ENCODE results near the gene PCF11. TPM values are rescaled to one million over a fixed set of nuclear protein-coding genes. Genes with fewer than 3 reads are reported as not detected.
"Not testable (repeated sequence)": the region's sequence is repeated elsewhere in the genome, so short reads cannot be mapped to it uniquely, and the experiment has no call there.

PCF11 gene
- 10.8 and 22.3 TPM in 2 replicates for total RNA-seq (2014; rRNA removed; shearing (Covaris generic))

GRCh38 chr11:83156996-83157593 is at the start of gene PCF11:
PCF11 (plus strand) TSS chr11:83157131; CDS start chr11:83157440, 309 bp downstream.
- in situ Hi-C loops (cut with HindIII; ENCODE audit: low sequenced_read_pairs), result no loop called here
- no peak for DNase-seq (ENCODE audit: low spot score)

DNA sequence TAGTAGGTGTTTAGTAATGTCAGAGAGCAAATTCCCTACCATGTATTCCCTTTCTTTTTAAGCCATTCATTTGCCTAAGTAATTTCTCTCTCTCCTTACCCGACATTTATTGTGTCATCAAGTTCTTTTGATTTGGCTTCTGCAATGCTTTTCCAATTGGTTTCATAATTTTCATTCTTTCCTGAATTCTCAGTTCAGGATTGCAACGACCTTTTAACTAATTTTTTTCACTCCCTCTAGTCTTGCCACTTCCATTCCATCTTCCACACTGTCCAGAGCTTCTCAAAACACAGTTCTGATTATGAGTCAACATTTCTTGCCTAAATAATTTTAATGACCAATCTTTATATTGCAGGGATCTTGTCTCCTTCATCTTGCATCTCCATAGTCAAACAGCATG is 44.0 kb upstream of the PCF11 start:
- in situ Hi-C loops (cut with HindIII; ENCODE audit: low sequenced_read_pairs), result no loop called here
- DNase-seq (ENCODE audit: low spot score), result no peak

DNA sequence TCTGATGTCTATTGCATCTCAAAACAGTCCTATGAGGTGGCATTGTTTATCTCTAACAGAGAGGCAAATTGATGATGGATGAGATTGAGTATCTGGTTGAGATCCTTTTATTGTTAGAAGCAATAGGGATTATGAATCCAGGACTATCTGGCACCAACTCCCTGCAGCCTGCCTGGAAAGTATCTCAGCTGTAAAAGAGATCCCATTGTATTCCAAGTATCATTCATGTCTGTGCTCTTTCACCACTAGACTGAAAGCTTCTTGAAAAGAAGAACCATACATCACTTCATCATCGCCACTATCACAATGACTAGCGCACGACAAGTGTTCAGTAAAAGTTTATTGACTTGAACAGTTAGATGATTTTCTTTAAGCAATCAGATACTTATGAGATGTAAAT is 41.9 kb upstream of the PCF11 start:
- in situ Hi-C loops (cut with HindIII; ENCODE audit: low sequenced_read_pairs), result no loop called here

GRCh38 chr11:83115551-83115950 is 41.4 kb upstream of the PCF11 start:
- in situ Hi-C loops (cut with HindIII; ENCODE audit: low sequenced_read_pairs), result no loop called here
- no peak for DNase-seq (ENCODE audit: low spot score)

More for the DNA sequence above, 41.9 kb upstream of the PCF11 start:
- no peak for DNase-seq (ENCODE audit: low spot score)

DNA sequence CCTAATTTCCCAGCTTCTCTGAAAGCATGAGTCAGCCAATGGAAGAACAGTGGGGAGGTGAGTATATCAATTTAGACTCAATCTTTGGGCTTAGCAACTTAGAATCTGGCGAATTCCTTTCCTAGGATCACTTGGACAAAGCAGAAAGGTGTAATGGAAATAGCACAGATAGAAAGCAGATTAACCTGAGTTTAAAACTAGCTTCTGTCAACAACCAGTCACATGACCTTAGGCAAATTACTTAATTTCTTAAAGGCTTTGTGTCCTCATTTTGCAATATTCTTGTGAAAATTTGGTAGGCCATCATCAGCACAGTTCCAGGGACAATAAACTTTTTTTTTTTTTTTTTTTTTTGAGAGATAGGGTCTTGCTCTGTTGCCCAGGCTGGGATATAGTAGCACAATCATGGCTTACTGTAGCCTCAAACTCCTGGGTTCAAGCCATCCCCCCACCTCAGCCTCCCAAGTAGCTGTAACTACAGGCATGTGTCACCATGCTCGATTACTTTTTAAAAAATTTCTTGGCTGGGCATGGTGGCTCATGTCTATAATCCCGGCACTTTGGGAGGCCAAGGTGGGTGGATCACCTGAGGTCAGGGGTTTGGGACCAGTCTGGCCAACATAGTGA is 40.8 kb upstream of the PCF11 start:
- DNase-seq (ENCODE audit: low spot score), result no peak
- in situ Hi-C loops (cut with HindIII; ENCODE audit: low sequenced_read_pairs), result no loop called here

DNA sequence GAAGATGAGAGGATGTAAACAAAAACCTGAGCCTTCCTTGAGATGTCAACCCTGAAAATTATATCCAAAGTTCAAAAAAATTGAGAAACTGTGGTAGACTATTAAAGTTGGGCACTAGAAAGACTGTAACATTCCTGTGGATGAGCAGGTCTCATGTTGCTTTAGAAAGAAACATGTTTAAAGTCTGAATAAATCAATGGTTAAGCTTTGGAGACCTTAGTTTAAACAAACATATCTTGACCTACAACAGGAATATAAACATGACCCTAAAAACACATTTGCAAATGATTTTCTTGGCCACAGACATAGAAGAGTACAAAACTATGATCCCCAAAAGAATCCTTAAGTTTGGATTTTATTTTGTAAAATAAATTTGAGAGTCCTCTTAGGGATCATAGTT is 38.1 kb upstream of the PCF11 start:
- in situ Hi-C loops (cut with HindIII; ENCODE audit: low sequenced_read_pairs), result no loop called here
- DNase-seq (ENCODE audit: low spot score), result no peak

GRCh38 chr11:83119216-83119615 is 37.7 kb upstream of the PCF11 start:
- no peak for DNase-seq (ENCODE audit: low spot score)
- in situ Hi-C loops (cut with HindIII; ENCODE audit: low sequenced_read_pairs), result no loop called here

DNA sequence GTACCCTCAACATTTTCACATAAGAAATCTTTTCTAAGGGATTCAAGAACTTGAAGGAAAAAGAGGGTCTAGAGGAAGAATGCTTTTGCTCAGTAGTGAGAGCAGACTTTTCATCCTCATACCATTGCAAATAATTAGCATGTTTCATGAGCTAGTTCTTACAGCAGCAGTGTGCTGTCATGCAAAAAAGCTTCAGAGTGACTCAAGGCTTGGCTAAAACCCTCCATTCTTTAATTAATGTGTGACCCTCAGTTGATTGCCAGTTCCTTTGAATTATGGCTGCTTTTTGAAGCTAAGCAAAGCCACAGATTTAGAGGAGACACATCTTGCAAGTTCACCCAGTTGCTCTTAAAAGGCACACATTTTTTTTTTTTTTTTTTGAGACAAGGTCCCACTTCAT is 36.6 kb upstream of the PCF11 start:
- in situ Hi-C loops (cut with HindIII; ENCODE audit: low sequenced_read_pairs), result no loop called here
- DNase-seq (ENCODE audit: low spot score), result no peak

GRCh38 chr11:83122050-83122449 is 34.9 kb upstream of the PCF11 start:
- in situ Hi-C loops (cut with HindIII; ENCODE audit: low sequenced_read_pairs), result no loop called here
- DNase-seq (ENCODE audit: low spot score), result no peak

- DNase-seq (ENCODE audit: low spot score), result no peak
- in situ Hi-C loops (cut with HindIII; ENCODE audit: low sequenced_read_pairs), result no loop called here
These were observed 34.2 kb upstream of the PCF11 start for GRCh38 chr11:83122766-83123165.

DNA sequence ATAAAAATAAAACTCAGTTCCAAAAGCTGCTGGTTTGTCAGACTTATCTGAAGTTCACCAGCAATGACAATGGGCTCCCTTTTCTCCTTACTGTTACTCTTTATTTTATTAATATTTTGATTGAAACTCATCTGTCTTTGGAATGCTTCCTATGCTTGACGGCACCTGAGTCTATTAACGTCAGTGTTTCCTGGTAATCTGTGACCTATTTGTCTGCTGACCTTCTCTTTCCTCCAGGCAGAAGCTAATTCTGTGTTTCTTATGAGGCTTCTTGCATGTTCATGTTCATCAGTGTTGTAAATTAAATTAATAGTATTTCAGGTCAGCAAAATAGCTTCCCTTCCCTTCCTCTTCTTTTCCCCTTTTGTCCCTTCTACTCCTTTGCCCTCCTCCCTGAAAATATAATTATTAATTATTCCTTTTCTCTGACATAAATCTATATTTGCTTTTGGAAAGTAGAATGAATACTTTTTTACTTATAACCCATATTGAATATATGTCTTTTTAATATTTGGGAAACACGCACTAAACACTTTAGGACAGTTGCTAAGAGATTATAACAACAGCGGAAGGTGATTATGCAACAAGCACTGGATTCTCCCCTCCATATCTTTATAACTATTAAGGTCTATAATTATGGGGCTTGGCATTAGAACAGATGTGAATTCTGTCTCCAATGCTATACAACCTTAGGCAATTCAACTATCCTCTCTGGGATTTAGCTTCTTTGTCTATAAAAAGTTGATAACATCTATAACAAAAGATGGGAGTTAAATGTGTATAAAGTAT is 32.1 kb upstream of the PCF11 start:
- no peak for DNase-seq (ENCODE audit: low spot score)
- in situ Hi-C loops (cut with HindIII; ENCODE audit: low sequenced_read_pairs), result no loop called here

- DNase-seq (ENCODE audit: low spot score), result no peak
- in situ Hi-C loops (cut with HindIII; ENCODE audit: low sequenced_read_pairs), result no loop called here
These were observed 31.4 kb upstream of the PCF11 start for GRCh38 chr11:83125577-83125976.

DNA sequence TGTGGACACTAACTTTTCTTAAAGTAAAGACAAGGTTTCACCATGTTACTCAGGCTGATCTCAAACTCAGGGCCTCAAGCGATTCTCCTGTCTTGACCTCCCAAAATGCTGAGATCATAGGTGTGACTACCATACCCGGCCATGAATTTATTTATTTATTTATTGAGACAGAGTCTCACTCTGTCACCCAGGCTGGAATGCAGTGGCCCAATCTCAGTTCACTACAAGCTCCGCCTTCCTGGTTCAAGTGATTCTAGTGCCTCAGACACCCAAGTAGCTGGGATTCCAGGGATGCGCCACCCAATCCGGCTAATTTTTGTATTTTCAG is 29.7 kb upstream of the PCF11 start:
- DNase-seq (ENCODE audit: low spot score), result no peak
- in situ Hi-C loops (cut with HindIII; ENCODE audit: low sequenced_read_pairs), result no loop called here

DNA sequence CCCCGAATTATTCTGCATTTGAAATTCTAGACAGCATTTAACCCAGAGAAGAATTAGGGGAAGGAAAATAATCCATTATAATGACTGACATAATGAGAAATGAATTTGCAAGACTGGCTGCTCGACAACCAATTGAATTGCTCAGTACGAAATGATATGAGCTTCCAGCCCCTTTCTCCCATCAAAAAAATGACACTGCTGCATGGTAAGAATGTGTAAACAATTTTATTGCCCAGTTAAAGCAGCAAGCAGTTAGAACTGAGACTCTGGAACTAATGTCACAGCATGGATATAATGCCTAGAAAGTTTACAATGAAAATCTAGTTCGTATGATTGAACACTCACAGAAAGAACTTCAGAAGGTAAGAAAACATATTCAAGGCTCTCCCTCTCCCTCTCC is 24.7 kb upstream of the PCF11 start:
- no peak for DNase-seq (ENCODE audit: low spot score)
- in situ Hi-C loops (cut with HindIII; ENCODE audit: low sequenced_read_pairs), result no loop called here

DNA sequence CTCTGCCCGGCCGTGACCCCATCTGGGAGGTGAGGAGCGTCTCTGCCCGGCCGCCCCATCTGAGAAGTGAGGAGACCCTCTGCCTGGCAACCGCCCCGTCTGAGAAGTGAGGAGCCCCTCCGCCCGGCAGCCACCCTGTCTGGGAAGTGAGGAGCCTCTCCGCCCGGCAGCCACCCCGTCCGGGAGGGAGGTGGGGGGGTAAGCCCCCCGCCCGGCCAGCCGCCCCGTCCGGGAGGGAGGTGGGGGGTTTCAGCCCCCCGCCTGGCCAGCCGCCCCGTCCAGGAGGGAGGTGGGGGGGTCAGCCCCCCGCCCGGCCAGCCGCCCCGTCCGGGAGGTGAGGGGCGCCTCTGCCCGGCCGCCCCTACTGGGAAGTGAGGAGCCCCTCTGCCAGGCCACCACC is 23.7 kb upstream of the PCF11 start:
- in situ Hi-C loops (cut with HindIII; ENCODE audit: low sequenced_read_pairs); DNase-seq (ENCODE audit: low spot score): not testable (repeated sequence)

DNA sequence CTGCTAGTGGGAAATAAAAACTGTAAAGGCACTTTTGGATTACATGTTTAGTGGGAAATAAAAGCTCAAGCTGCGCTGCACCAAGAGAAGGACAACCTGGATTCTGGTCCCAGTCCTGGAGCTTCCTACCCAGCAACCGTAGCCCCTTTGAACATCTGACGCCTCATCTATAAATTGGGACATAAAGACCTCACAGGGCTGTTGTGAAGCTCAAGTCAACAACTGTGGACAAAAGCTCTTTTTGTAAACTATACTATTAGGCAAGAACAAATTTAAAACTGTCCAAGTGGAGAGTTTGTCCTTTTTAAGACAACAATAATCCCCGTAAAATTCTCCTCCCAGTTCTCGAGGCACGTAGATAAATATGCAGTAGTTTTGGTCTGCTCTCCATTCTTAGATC is 17.6 kb upstream of the PCF11 start:
- in situ Hi-C loops (cut with HindIII; ENCODE audit: low sequenced_read_pairs), result no loop called here
- DNase-seq (ENCODE audit: low spot score), result no peak

GRCh38 chr11:83140691-83141455 is 16.1 kb upstream of the PCF11 start:
- no peak for DNase-seq (ENCODE audit: low spot score)
- in situ Hi-C loops (cut with HindIII; ENCODE audit: low sequenced_read_pairs), result no loop called here

- no peak for DNase-seq (ENCODE audit: low spot score)
- in situ Hi-C loops (cut with HindIII; ENCODE audit: low sequenced_read_pairs), result no loop called here
These were observed 9.0 kb upstream of the PCF11 start for GRCh38 chr11:83147895-83148294.

- DNase-seq (ENCODE audit: low spot score), result no peak
- in situ Hi-C loops (cut with HindIII; ENCODE audit: low sequenced_read_pairs), result no loop called here
These were observed 6.5 kb upstream of the PCF11 start for GRCh38 chr11:83150450-83150849.
